Measurements from ENCODE around the gene GEN1.

The GEN1 gene

DNA sequence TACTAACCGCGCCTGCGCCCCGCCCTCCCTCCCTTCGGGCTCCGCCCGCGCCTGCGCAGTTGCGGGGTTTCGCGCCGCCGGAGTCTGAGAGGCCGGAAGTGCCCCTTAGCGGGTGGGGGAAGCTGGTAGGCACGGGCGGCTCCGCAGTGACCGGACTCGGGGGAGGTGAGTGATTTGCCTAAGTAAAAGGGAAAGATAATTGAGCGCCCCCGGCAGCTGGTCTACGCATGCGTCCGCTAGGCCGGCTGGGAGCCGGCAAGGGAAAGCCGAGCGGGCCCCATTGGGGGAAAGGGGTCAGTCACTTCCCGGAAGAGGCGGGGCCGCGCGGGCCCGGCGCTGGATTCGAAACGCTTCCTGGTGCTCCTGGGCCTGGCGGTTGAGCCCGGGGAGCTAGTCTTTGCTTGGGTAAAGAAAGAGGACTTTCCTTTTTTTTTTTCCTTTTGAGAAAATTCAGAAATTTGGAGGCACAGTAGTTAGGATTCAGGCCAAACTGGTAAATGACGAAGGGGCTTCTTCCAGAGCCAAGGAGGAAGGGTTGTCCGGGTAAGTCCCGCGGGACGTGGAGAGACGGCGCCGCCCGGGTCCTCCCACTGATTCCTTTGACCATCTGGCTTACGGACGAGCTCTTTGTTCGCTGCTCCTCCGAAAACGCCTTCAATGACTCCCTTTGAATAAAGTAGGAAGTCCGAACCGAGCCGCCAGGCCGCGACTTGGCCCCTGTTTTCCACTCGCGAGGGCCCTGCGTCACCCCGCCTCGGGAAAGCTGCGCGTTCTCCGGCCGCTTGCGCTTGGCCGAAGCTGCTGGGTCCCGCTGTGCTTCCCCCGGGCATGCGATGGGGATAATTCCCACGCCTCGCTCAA lies at the start of gene GEN1, which contains the start of gene SMC6:
TSS of gene GEN1 (plus strand) at position 336 of the 861 bp plus-strand sequence. CDS start 5,806 bp downstream, outside the sequence.
TSS of gene SMC6 (minus strand) at position 8 of the 861 bp plus-strand sequence. CDS start 7,864 bp downstream, outside the sequence.
- peak; percentile 91 for DNase-seq (ENCODE audit: low spot score)

GRCh38 chr2:17706845-17707244 lies 47.1 kb upstream of the GEN1 start:
- no peak for DNase-seq (ENCODE audit: low spot score)

GRCh38 chr2:17708501-17708900 lies 45.4 kb upstream of the GEN1 start:
- no peak for DNase-seq (ENCODE audit: low spot score)

- no peak for DNase-seq (ENCODE audit: low spot score)
These were observed 44.0 kb upstream of the GEN1 start for GRCh38 chr2:17709897-17710296.

DNA sequence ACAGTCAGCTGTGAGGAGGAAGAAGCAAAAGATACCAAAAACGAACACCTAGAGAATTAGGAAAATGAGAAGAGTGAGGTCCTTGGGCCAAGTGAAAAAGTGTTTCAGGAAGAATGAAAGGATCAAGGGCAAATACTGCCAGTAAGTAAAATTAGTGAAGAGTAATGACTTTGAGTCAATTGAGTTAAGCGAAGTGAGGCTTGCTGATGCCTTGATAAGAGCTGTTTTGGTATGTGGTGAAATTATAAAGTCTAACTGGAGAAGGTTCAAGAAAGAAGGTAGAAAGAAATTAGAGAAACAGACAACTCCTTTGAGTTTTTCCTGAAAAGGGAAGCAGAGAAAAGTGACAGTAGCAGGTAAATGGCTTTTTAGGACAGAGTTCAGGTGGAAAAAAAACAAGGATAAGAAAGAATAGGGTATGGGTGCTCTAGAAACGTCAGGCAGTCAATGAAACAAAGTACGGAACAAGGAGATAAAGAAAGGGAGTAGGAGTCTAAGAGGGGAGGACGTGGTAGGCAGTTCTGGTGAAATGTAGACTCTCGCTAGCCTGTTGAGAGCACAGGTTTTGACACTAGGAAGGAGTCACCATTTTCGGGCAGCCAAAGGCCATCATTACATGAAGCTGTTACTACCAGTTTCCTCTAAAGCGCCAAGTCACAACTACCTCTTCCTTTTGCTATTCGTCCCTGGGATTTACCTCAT lies 43.2 kb upstream of the GEN1 start:
- DNase-seq (ENCODE audit: low spot score): no peak

DNA sequence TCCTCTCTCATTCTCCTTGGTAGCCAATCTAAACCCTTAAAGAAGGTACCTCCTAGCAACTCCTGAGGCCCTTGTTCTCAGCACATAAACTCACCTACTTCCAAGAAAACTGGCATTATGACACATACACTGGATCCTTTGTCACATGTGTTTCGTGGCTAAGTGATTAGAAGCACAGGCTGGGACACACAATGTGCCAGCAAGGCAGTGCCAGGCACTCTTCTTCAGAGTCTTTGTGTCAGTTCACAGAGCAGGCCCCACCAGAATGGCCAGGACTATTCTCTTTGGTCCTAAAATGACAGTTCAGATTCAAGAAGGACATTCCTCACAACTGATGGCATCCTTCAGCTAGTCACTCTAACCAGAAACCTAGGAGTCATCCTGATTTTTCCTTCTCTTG lies 40.6 kb upstream of the GEN1 start:
- no peak for DNase-seq (ENCODE audit: low spot score)

DNA sequence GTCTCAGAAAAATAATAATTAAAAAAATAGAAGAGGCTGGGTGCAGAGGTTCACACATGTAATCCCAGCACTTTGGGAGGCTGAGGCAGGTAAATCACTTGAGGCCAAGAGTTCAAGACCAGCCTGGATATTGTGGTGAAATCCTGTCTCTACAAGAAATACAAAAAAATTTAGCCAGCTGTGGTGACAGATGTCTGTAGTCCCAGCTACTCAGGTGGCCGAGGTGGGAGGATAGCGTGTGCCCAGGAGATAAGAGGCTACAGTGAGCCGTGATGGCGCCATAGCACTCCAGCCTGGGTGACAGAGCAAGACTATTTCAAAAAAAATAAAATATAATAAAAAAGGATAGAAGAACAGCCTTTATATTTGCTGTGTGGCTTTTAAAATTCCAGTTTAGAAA lies 36.3 kb upstream of the GEN1 start:
- DNase-seq (ENCODE audit: low spot score): no peak

GRCh38 chr2:17718689-17719088 lies 35.2 kb upstream of the GEN1 start:
- no peak for DNase-seq (ENCODE audit: low spot score)

GRCh38 chr2:17719562-17720371 lies 34.2 kb upstream of the GEN1 start:
- DNase-seq (ENCODE audit: low spot score): no peak

GRCh38 chr2:17728210-17728609 lies 25.7 kb upstream of the GEN1 start:
- no peak for DNase-seq (ENCODE audit: low spot score)

DNA sequence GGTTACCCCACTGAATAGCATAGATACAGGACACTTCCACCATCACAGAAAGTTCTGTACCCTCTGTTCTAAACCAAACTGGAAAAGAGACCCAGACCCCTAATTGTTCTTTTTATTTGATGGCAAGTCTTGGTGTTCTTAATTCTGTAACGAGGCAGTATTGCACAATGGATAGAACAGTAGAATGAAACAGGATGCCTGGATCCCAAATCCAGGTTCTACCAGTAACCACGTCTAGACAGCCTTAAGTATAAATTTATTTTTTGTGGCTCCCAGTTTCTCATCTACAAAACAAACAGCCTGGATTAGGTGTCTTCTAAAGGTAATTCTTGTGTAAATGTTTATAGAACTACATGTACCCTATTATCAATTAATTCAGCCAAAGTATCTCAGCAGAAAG lies 24.1 kb upstream of the GEN1 start:
- DNase-seq (ENCODE audit: low spot score): no peak

- DNase-seq (ENCODE audit: low spot score): no peak
These were observed 20.3 kb upstream of the GEN1 start for GRCh38 chr2:17733599-17733998.

DNA sequence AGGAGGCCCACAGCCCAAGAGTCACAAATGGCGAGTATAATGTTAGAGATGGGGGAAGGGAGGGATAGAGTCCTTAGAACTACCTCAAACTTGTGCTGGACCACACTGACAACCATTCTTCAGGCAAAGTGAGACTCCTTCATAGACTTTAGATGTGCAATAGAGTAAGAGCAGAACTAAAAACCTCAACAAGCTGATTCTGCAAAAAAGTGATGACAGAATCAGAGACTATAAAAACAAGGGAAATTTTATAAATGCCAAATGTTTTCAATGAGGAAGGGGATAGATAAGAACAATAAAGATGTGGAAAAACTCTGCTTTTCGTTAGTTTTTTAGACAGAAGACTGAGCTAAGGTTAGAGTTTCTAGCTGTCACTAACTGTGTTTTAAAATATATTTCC lies 18.1 kb upstream of the GEN1 start:
- no peak for DNase-seq (ENCODE audit: low spot score)

GRCh38 chr2:17736989-17737388 lies 16.9 kb upstream of the GEN1 start:
- no peak for DNase-seq (ENCODE audit: low spot score)

GRCh38 chr2:17740203-17740602 lies 13.7 kb upstream of the GEN1 start:
- no peak for DNase-seq (ENCODE audit: low spot score)

DNA sequence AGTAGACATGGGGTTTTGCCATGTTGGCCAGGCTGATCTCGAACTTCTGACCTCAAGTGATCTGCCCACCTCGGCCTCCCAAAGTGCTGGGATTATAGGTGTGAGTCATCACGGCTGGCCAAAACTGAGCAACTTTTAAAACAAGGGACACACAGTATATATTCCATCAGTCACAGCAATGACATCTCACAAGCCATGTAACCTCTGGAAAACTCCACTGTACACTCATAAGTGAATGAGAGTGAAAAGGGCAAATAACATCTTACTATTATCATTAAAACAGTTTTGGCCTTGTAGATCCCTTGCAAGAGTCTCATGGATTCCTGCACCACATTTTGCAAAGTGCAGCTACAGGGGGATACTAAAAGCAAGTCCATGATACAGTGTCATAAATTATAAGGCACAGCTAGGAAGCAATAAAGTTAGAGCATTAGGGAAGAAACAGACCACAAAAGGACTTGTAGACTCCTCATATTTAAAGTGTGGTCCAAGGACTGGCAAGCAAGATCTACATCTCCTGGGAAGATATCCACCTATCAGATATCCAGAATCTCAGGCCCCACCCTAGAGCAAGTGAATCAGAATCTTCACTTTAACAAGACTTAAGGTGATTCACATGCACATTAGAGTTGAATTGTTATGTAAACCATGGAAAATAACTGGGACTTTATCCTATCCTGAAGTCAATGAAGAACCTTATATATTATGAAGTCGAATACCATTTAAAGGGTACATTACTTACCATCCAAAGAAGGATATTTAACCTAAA lies 6.1 kb upstream of the GEN1 start:
- no peak for DNase-seq (ENCODE audit: low spot score)

DNA sequence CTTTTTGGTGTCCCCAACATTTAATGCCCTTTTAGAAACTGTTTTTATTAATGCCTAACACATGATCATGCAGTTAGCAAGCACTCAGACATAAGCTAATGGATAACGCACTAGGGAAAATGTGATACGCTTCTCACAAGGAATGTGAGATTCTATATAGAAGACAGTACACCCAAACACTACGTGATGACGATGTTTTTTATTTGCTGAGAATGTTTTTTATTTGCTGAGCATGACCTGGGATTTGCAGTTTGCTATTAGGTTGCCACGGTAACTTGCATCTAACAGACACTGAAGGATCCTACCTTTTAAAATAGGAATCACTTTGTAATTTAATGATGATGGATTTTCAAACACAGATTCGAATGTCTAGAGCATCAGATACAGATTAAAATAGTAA lies 5.2 kb upstream of the GEN1 start:
- no peak for DNase-seq (ENCODE audit: low spot score)

DNA sequence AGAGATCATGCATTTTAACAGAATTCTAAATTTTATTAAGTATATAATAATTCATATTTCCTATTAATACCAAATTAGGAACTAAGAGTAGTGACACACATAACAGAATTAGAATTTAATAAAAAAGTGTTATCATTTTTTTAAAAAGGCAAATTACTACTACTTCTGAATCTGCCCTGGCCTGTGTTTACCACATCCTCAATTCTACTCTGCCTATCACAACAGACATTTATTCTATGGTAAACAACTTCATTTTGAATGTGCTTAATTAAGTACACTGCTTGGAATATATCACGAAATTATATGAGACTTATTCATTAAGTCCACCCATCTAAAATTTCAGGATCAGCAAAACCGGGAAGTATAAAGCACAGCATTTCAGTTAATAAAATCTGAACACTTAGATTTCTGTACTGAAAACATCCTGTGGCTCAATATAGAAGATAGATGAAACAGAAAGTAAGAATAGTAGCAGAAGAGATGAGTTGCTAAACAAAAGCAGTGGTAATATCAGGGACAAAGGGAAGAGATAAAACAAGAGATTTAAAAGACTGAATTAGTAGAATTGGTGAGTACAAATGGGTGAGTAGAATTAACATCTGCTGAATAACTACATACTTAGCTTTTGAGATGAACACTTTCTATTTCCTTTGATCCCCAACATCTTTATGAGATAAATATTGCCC lies 4.0 kb upstream of the GEN1 start:
- DNase-seq (ENCODE audit: low spot score): no peak

- DNase-seq (ENCODE audit: low spot score): no peak
These were observed 1.7 kb upstream of the GEN1 start for GRCh38 chr2:17752246-17752645.

DNA sequence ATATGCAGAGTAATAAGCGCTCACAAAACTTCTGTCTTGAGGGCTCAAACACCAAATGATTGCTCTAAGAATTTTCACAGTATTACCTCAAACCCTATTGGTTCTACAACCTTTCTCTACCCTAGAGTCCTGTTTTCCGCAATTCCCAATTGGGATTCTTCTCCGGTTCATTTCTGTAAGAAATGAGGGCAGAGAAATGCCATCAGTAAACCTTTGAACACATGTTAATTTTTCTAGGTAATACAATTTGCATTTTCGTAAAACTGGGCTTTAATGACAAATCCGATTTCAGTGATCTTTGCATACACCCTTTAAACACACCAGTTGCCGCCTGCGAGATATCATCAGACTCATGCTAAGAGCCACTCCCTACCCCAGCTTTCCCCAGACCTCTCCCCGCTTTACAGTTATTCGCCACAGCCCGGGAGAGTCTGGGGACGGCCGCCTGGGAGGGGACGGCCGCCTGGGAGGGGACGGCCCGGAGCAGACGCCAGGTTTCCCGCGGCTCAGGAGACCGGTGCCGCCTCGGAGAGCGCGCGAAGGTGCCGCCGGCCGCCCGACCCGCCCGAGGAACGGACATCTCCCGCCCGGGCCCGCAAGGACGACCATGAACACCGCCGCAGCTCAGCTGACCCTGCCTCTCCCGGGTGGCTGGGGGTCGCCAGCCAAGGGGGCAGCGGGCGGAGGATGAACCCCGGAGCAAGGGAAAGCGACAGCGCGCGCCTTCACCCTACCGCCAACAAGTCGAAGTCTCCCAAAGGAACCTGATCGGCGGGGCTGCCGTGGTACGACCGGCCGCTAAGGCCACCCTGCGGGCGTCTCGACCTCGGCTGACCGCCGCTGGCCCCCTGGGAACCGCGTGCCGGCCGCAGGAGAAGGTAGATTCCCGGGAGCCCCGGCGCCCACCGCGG lies 791 bp upstream of the GEN1 start:
- DNase-seq (ENCODE audit: low spot score): peak; percentile 29

Data from activated CD4-positive, alpha-beta T cell treated with anti-CD3 and anti-CD28 coated beads, Interleukin-2, Interleukin-4, amounts not matched to agents 100 ng/mL and 50 ng/mL, durations not matched to agents 16 hours and 8 hours (primary cell).